ENCODE results near the gene AJAP1.

The AJAP1 gene

GRCh38 chr1:4730078-4730477 lies 75.7 kb downstream of the AJAP1 start:
- no peak for DNase-seq (ENCODE audit: low read depth in 2 of 2)

GRCh38 chr1:4733446-4734177 lies 79.2 kb downstream of the AJAP1 start:
- DNase-seq (ENCODE audit: low read depth in 2 of 2), result no peak

- no peak for DNase-seq (ENCODE audit: low read depth in 2 of 2)
Measured at GRCh38 chr1:4734219-4734618, 79.8 kb downstream of the AJAP1 start.

GRCh38 chr1:4734791-4735190 lies 80.4 kb downstream of the AJAP1 start:
- no peak for DNase-seq (ENCODE audit: low read depth in 2 of 2)

GRCh38 chr1:4736254-4736653 lies 81.8 kb downstream of the AJAP1 start:
- no peak for DNase-seq (ENCODE audit: low read depth in 2 of 2)

GRCh38 chr1:4741876-4742423 lies 87.5 kb downstream of the AJAP1 start:
- no peak for DNase-seq (ENCODE audit: low read depth in 2 of 2)

- DNase-seq (ENCODE audit: low read depth in 2 of 2), result no peak
Measured at GRCh38 chr1:4743978-4744750, 89.8 kb downstream of the AJAP1 start.

- no peak for DNase-seq (ENCODE audit: low read depth in 2 of 2)
Measured at GRCh38 chr1:4745560-4745959, 91.2 kb downstream of the AJAP1 start.

- DNase-seq (ENCODE audit: low read depth in 2 of 2), result no peak
Measured at GRCh38 chr1:4749406-4749805, 95.0 kb downstream of the AJAP1 start.

GRCh38 chr1:4750177-4750576 lies 95.8 kb downstream of the AJAP1 start:
- no peak for DNase-seq (ENCODE audit: low read depth in 2 of 2)

GRCh38 chr1:4752059-4752458 lies 97.7 kb downstream of the AJAP1 start:
- DNase-seq (ENCODE audit: low read depth in 2 of 2), result no peak

GRCh38 chr1:4754816-4755215 lies 100.4 kb downstream of the AJAP1 start:
- no peak for DNase-seq (ENCODE audit: low read depth in 2 of 2)

GRCh38 chr1:4755301-4755845 lies 101.0 kb downstream of the AJAP1 start:
- no peak for DNase-seq (ENCODE audit: low read depth in 2 of 2)

GRCh38 chr1:4755864-4756504 lies 101.6 kb downstream of the AJAP1 start:
- no peak for DNase-seq (ENCODE audit: low read depth in 2 of 2)

- no peak for DNase-seq (ENCODE audit: low read depth in 2 of 2)
Measured at GRCh38 chr1:4756851-4757580, 102.6 kb downstream of the AJAP1 start.

GRCh38 chr1:4759671-4760070 lies 105.3 kb downstream of the AJAP1 start:
- no peak for DNase-seq (ENCODE audit: low read depth in 2 of 2)

- no peak for DNase-seq (ENCODE audit: low read depth in 2 of 2)
Measured at GRCh38 chr1:4760088-4760487, 105.7 kb downstream of the AJAP1 start.

GRCh38 chr1:4761324-4761723 lies 106.9 kb downstream of the AJAP1 start:
- no peak for DNase-seq (ENCODE audit: low read depth in 2 of 2)

- no peak for DNase-seq (ENCODE audit: low read depth in 2 of 2)
Measured at GRCh38 chr1:4762146-4762545, 107.7 kb downstream of the AJAP1 start.

GRCh38 chr1:4767308-4767707 lies 112.9 kb downstream of the AJAP1 start:
- no peak for DNase-seq (ENCODE audit: low read depth in 2 of 2)

- DNase-seq (ENCODE audit: low read depth in 2 of 2), result no peak
Measured at GRCh38 chr1:4768553-4768952, 114.1 kb downstream of the AJAP1 start.

All from stimulated activated CD8-positive, alpha-beta memory T cell treated with anti-CD3 and anti-CD28 coated beads, Interleukin-2, amount 100 ng/mL, for 48 hours (primary cell).